Mesothelial cell of epicardium (in vitro differentiated cells): ENCODE measurements around the gene MYH14. TPM values are rescaled to one million over a fixed set of nuclear protein-coding genes. Genes with fewer than 3 reads are reported as not detected.
A peak's percentile ranks its signal among the peaks of the same experiment; 100 is the strongest.

ENCODE experiments used
- DNase-seq, 2 experiments: peaks; one replicate each; pipeline ENCODE4 v3.0.0; 2021; ENCODE audit warnings: low spot score in 2 of 2; ENCODE audit not compliant: unreplicated experiment in 2 of 2
- H3K27ac Mint-ChIP-seq: 2 replicates; pipeline ENCODE4 v1.8.0; 2021; ENCODE audit warnings: mixed read lengths
- H3K27me3 Mint-ChIP-seq: 2 replicates; pipeline ENCODE4 v1.8.0; 2021; ENCODE audit warnings: low read depth, mixed read lengths
- H3K36me3 Mint-ChIP-seq: 2 replicates; pipeline ENCODE4 v1.8.0; 2021; ENCODE audit warnings: mixed read lengths
- H3K4me1 Mint-ChIP-seq: 2 replicates; pipeline ENCODE4 v1.8.0; 2021; ENCODE audit warnings: mixed read lengths
- H3K4me3 Mint-ChIP-seq: 2 replicates; pipeline ENCODE4 v1.8.0; 2021; ENCODE audit warnings: mild to moderate bottlenecking, moderate library complexity, mixed read lengths
- H3K9me3 Mint-ChIP-seq: 2 replicates; pipeline ENCODE4 v1.8.0; 2021; ENCODE audit warnings: mixed read lengths
- CTCF ChIP-seq: fragments of 200-600 bp; sonication (generic); IDR thresholded peaks from one replicate; pipeline ENCODE4 v1.5.0; 2021; ENCODE audit warnings: antibody characterized with exemption; ENCODE audit not compliant: unreplicated experiment
- total RNA-seq: library from RNA; stranded (reverse); gene quantifications from 3 replicates; pipeline ENCODE4 v1.2.1, GENCODE V29; 2021

The MYH14 gene
- total RNA-seq, 1 donor from 2014 or later: 52.3 TPM

- H3K9me3 Mint-ChIP-seq: peaks cover 4% of the 10 kb centered on the region
Measured at GRCh38 chr19:50214699-50215543, 11.5 kb downstream of the MYH14 start.

GRCh38 chr19:50215820-50216219 is 12.4 kb downstream of the MYH14 start:
- H3K27ac Mint-ChIP-seq: peak overlapping the region; percentile 96
- H3K36me3 Mint-ChIP-seq: peaks cover 18% of the 10 kb centered on the region
- H3K27me3 Mint-ChIP-seq: no peaks in the 10 kb centered on the region
- peaks cover 4% of the 10 kb centered on the region for H3K9me3 Mint-ChIP-seq
- H3K4me1 Mint-ChIP-seq: peaks cover 11% of the 10 kb centered on the region
- DNase-seq: no peak
- TF ChIP-seq CTCF: no peak
- H3K4me3 Mint-ChIP-seq: no peak overlapping the region

More at GRCh38 chr19:50214699-50215543, 11.5 kb downstream of the MYH14 start:
- peaks cover 11% of the 10 kb centered on the region for H3K4me1 Mint-ChIP-seq
- peaks cover 18% of the 10 kb centered on the region for H3K36me3 Mint-ChIP-seq
- H3K27me3 Mint-ChIP-seq: no peaks in the 10 kb centered on the region
- peak overlapping the region; percentile 96 for H3K27ac Mint-ChIP-seq
- peak; percentile 73 to 82 for DNase-seq
- peak overlapping the region; percentile 37 for H3K4me3 Mint-ChIP-seq
- no peak for TF ChIP-seq CTCF

DNA sequence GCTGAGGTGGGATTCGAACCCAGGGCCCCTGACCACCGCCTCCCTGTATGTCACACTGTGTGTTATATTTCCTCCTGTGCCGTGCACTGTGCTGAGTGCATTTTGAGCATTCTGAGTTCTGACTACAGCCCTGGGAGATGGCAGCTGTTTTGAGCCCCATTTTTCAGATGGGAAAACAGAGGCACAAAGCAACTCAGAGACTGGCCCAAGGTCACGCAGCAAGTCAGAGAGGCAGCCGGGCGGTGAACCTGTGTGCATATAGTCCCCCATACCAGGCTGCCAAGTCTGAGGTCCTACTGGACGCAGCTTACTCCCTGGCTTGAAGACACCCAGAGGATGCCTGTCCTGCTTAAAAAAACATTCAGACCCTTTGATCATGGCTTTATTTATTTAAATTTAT is 17.7 kb downstream of the MYH14 start:
- no peak overlapping the region for H3K27ac Mint-ChIP-seq
- no peaks in the 10 kb centered on the region for H3K27me3 Mint-ChIP-seq
- H3K9me3 Mint-ChIP-seq: peaks cover 11% of the 10 kb centered on the region
- DNase-seq: no peak
- no peaks in the 10 kb centered on the region for H3K4me1 Mint-ChIP-seq
- H3K4me3 Mint-ChIP-seq: no peak overlapping the region
- no peak for TF ChIP-seq CTCF
- peaks cover 30% of the 10 kb centered on the region for H3K36me3 Mint-ChIP-seq

- Mint-ChIP-seq H3K27ac (no peak overlapping the region), H3K4me3 (no peak overlapping the region), H3K9me3 (peaks cover 11% of the 10 kb centered on the region), H3K4me1 (no peaks in the 10 kb centered on the region), H3K36me3 (peaks cover 30% of the 10 kb centered on the region), H3K27me3 (no peaks in the 10 kb centered on the region)
- DNase-seq: no peak
- no peak for TF ChIP-seq CTCF
Measured at GRCh38 chr19:50222691-50223438, 19.4 kb downstream of the MYH14 start.

DNA sequence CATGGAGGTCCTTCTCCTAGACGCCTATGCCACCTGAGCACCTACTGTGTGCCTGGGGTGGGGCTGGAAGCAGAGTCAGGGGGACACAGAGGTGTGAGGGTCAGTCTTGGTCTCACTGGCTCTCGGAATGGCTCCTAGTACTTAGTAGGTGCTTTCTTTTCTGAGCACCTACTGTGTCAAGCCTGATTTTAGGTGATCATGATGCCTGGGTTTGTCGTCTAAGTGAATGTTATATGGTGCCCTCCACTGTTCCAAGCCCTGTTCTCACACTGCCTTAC is 20.0 kb downstream of the MYH14 start:
- Mint-ChIP-seq H3K4me1 (no peaks in the 10 kb centered on the region), H3K36me3 (peaks cover 30% of the 10 kb centered on the region), H3K27ac (no peak overlapping the region), H3K9me3 (peaks cover 11% of the 10 kb centered on the region), H3K4me3 (no peak overlapping the region), H3K27me3 (peaks cover 2% of the 10 kb centered on the region)
- DNase-seq: no peak
- TF ChIP-seq CTCF: no peak
